CD4-positive, alpha-beta T cell treated with Interleukin-10 for 1 hour (primary cell): ENCODE data around the gene ZCCHC14.

ENCODE experiments used
- DNase-seq: peaks from one replicate; pipeline ENCODE4 v3.0.0-alpha.2; 2020

The ZCCHC14 gene

DNA sequence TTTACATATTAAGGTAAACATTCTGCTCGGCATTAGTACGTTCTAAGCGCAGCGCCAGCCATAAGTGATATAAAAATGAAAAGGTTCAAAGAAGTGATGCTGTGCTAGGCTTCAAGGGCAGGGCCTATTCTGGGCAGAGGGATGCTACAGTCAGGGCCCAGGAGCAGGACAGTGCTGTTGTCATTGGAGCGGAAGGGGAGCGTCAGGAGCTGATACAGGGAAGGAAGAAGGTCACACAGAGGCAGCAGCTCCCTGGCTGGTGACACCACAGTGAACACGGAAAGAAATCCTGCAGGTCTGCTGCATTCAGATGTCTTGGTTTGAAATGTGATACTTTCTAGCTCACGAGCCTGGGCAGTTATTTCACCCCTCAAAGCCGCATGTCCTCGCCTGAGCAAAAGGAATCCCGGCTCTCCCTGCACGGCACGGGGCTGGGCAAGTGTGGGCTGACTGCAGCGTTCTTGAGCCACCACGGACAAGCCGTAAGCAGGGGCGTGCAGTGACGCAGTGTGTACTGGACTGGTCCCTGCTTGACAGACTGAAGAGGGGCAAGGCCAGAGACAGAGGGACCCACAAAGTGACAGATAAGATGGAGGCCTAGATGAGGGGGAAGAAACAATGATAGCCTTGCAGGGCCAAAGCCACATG, 41.1 kb downstream of the ZCCHC14 start:
- DNase-seq = no peak

DNA sequence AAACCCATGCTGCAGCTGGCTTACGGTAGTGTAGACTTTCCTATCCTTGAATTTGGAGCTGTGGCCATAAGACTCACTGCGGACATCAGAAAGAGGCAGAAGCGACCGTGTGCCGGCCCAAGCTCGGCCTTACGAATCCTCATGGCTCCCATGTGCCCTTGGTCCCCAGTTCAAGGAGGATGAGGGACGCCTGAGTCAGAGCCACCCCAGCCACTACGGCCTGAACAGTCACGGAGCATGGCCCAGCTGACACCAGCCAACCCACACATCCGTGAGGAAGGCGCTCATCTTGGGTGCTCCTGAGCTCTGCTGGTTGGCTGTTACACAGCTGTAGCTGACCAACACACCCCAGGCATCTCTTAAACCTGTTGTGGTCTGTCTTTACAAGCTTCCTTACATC, 44.0 kb downstream of the ZCCHC14 start:
- DNase-seq = no peak

DNA sequence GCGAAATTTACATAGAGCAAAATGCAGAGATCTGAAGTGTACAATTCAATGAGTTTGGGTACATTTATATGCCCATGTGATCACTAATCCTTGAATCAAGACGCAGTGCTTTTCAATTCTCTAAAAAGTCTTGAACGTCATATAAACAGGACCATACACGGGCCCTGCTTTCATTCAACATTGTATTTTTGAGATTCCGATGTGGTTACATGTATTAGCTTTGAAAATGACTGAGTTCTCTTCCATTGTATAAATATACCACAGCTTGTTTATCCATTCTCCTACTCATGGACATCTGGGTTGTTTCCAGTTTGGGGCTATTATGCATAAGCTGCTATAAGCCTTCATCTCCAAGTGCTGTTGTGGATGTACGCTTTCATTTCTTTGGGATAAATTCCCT, 45.5 kb downstream of the ZCCHC14 start:
- DNase-seq = no peak

DNA sequence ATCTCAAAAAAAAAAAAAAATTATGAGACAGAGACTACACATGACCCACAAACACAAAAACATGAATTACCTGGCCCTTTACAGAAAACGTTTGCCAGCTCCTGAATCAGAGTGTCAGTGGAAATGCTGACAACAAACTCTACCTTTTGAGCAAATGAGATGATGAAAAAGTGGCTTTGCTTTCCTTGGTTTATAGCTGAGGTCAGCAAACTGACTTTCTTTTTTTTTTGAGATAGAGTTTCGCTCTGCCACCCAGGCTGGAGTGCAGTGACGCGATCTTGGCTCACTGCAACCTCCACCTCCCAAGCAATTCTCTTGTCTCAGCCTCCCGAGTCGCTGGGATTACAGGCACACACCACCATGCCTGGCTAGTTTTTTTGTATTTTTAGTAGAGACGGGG, 46.3 kb downstream of the ZCCHC14 start:
- DNase-seq = no peak

DNA sequence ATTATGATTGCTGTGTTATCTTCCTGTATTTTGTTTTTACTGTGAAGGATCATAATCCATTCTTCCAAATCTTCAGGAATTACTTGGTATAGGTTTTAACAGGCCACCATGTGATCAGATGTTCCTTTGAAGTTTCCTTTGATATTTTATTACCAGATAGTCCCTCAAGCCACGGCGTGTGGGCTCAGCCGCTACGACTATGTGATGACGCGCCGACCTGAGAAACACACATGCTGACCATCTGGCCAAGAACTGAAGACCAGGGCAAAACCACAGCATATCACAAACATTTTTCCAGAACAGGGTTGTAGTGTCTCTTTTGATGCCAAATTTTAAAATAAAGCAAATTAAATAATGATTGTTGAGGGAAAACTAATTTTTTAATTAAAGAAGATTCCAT, 47.3 kb downstream of the ZCCHC14 start:
- no peak for DNase-seq

DNA sequence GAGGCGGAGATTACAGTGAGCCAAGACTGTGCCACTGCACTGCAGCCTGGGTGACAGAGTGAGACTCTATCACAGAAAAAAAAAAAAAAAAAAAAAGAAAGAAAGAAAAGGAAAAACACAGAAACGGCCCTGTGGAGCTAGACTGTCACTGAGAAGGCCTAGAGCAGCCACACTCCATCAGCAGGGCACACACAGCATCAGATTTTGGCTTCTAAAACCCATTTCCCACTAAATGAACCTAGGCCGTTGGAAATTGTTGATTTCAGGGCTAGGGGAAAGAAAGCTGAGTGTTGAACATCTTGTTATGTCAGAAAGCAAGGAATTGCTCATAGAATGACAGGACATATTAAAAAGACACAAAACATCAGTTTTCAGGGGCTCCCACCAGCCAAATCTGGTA, 48.9 kb downstream of the ZCCHC14 start:
- DNase-seq = no peak

DNA sequence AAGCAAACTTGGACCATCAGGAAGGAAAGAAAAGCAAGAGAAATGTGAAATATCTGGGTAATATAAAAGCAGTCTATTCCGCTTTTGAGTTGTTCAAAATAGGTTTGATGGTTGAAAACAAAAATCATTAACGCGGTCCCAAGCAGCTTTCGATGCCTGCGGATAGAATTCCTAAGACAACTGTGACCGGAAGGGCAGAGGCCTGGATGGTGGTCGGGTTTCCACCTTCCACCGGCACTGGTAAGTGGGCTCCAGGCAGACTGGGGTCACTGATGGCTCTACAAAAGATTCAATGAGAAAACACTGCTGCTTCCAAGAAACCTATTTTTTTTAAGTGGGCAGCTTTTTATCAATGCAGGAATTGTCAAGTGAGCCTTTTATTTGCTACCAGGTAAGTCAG, 49.8 kb downstream of the ZCCHC14 start:
- DNase-seq = no peak

DNA sequence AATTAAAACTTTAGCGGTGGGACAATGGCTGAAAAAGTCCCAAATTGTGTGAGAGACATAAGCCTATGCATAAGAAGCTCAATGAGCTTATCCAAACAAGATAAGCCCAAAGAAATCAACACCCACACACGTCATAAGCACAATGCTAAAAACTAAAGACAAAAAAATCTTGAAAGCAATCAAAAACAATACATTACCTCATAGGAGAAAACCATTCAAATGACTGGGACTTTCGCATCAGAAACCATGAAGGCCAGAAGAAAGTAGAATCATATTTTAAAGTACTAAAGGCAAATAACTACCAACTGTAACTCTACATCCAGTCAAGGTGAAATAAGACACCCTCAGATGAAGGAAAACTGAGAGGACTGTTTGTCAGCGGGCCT, 50.2 kb downstream of the ZCCHC14 start:
- no peak for DNase-seq

DNA sequence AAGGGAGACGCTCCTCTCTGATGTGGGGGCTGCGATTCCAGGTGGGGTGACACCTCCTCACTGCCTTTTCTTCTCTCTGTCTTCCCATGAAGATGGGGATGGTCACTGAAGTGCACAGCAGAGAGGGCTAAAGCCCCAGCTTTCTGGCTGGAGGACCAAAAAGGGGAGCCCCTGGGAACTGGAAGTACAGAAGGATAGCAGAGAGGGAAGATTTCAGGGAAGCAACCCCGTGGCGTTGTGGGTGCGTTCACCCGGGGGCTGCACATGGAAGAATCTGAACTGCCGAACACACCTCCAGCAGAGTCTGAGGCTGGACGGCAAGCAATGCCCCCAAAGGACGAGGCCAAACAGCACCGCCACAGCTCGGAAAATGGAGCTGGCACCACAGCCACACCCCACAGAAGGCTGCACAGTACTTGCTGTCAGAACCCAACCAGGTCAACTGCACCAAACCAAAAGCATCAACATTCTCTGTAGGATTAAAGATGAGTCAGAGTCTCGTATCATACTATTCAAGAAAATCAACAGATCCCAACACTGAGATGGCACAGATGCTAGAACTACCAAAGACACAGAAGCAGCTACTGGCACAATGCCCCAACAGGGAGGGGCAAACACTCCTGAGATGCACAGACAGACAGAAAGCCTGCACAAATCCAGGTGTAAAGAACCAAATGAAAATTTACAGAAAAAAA, 50.8 kb downstream of the ZCCHC14 start:
- DNase-seq = no peak

DNA sequence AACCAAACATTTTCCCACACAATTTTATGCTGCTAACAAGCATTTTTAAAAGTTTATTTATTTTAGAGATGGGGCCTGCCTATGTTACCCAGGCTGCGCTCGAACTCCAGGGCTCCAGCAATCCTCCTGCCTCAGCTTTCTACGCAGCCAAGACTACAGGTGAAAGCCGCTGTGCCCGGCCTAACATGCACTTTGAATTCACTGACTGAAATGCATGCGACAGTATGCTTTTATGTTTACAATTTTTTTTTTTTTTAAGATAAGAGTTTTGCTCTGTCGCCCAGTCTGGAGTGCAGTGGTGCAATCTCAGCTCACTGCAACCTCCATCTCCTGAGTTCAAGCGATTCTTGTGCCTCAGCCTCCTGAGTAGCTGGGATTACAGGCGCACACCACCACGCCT, 52.9 kb downstream of the ZCCHC14 start:
- DNase-seq = no peak

DNA sequence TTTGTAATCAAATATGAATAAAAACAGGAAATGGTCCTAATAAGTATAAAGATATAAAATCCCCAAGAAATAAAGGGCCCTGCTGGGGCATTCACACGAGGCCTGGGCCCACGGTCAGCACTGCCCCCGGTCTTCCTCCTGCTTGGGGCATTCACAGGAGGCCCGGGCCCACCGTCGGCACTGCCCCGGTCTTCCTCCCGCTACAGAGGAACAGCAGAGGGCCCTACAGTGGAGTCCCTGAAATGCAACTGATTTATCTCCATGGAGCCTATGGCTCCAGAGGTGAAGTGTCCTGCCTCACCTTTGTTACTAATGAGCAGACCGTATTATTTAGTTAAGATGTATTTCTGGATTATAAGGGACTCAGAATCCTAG, 54.2 kb downstream of the ZCCHC14 start:
- no peak for DNase-seq

DNA sequence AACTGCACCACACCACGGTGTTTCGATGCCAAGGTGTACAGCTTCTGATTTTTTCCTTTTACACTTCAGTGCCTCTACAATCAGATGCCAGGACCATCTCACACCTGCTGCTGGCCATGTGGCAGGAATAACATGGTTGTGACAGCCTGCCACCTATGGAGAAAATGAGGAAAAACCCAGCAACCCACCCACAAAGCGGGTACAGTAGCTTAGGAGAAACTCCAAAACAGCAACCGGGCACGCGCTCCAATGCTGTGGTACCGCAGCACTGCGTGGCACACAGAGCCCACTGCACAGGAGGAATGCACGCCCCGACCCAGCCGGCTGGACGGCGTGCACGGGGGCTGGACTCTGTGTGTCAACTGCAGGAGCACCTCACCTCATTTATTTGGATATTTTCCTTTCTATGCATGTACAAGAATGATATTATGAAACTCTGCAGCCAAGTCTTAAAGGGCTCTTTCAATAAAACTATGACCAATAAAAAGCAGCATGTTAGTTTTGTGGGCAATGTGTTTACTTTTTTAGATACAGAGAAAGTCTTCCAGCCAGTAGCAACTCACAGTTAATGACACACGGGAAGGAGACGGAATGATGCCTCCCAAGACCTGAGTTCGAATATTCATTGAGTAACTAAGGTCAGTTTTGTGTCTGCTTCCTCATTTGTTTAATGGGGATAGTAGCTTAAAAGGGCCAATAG, 54.8 kb downstream of the ZCCHC14 start:
- no peak for DNase-seq

DNA sequence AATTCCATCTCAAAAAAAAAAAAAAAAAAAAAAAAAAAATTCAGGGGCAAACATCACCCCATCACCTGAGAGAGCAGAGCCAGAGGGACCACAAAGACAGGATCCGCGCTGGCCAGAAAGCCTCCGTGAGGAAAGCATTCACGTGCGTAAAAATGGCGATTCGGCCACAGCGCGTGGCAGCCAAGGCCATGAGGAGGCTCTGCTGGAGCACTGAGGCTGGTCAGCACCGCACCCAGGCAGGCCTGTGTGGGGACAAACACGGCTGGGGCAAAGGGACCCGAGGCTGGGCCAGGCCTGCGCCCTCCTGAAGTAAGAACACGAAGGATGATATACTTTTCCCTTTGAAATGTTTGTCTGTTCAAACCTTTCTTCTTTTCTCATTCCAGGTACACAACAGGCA, 55.5 kb downstream of the ZCCHC14 start:
- no peak for DNase-seq

DNA sequence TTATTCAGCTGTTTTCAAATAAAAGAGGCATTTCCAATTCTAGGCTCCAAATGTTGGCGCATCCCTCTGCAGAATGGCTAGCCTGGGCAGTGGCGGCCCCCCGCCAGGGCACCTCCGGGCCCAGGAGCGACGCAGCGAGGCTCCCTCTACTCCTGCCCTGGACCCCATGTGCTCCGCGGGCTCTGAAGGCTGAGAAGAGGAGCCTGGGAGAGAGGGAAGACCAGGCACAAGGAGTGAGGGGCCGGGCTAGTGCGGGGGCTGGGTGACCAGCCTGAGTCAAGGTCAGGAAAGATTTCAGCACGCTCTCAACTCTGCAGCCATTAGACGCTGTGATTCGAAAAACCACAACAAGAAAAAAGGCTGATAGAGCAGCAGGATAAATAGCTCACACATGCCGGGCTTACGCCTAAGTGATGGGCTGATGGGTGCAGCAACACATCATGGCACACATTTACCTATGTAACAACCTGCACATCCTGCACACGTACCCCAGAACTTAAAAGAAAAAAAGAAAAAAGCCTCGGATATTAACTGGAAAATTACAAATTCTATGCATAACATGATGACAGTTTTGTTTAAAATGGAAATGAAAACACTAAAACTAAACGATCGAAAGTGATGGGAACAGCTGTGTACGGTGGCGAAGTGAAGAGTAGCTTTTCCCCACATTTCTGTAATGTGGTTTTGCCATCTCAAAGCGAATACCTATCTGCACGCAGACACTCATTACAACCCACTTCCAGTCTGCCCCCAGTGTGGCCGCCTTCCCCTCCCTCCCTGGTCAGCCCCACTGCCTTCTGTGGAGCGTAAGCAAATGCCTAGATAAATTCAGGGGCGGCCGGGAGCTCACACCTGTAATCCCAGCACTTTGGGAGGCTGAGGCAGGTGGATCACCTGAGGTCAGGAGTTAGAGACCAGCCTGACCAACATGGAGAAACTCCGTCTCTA, 56.3 kb downstream of the ZCCHC14 start:
- DNase-seq = no peak

DNA sequence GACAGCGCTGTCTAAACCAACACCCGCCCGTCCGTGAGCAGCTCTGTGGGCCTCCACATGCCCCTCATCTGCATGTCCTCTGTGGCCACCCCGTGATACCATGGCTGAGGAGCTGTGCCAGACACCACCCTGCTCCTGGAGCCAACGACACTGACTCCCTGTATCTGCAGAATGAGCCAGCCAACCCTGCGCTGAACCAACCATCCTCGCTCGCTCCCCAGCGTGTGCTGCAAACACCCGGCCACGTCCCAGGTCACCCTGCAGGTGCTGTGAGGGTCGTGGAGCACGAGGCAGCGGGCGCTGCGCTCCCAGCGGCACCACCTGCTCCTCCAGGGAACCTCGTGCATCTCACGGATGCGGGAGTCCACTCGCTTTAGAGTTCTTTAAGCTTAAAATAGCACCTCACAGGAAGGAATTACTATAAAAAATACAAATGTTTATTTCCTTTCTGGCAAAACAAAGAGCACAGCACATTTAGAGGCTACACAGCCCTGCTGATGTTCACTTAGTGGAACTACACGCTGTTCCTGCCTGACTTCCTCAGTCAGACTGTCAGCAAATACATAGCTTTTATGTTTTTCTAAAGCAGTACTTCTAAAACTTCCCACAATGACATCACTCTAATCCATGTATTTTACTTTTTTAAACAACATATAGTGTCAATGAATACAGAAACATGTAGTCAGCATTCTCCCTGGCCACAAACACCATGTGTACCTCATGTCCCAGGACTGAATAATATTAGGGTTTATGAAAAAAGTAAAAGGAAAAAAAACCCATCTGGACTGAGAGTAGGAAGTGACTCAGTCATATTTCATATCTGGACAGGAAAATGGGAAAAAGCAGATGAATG, 57.2 kb downstream of the ZCCHC14 start:
- DNase-seq = no peak

DNA sequence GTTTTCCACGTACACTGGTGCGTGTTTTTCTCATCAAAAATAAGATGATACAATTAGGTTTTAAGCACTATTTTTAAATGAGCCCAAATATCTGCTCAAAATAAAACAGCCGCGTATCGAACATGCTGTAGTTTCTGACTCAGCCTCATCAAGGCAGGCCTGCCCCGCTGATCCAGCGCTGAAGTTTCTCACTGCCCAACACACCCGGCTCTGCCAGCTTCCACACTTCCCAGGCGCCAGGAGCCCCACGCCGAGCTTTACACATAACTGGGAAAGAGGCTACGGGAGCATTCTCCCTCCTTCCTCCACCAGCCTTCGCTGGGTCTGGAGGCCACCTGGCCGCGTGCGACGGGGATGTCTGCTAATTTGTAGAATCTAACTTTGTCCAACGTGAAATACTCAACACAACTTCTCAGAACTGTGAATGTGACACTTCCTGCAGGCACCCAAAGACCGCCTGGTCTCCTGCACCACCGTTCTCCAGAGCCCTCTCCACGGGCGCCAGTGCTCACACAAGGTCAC, 58.6 kb downstream of the ZCCHC14 start:
- no peak for DNase-seq

DNA sequence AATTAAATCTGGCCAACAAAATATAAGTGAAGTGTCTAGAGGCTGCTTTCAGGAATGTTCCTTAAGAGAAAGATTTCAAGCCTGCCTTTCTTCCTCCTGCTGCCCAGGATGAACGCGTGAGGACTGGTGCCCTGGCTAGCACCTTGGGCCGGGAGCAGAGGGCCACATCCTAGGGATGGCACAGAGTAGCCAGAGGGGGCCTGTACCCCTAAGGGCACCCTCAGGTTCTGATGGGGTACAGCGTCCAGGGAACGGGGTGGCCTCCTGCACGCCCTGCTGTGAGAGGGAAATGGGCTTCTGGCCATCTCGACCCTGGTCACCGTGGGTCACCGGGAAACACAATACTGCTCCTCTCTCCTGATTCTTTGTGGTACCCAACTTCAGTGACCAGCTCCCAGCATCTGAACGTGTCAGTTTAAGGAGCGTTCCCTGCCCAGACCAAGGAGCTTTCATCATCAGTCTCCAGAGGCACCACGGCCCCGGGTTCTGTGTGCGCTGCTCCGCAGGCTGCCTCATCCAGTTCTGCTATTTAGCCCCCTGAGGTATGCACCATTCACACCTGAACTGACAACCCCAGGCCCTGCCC, 60.4 kb downstream of the ZCCHC14 start:
- no peak for DNase-seq

DNA sequence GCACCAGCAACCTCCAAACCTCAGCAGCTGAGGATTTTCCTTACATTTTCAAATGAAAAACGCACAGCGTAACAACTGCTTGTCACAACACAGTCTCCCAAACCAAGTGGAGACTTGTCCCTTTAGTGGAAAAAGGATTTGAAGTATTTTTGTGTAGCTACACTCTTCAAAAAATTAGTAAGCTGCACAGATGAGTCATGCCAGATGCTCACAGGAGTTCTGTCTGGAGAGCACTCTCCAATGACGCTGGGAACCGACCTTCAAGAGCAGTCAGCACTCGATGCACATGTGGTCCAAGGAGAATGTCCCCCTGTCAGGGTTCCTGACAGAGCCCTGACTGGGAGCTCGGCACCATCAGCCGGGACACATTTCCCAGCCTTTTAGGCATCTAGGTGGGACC, 60.9 kb downstream of the ZCCHC14 start:
- no peak for DNase-seq

DNA sequence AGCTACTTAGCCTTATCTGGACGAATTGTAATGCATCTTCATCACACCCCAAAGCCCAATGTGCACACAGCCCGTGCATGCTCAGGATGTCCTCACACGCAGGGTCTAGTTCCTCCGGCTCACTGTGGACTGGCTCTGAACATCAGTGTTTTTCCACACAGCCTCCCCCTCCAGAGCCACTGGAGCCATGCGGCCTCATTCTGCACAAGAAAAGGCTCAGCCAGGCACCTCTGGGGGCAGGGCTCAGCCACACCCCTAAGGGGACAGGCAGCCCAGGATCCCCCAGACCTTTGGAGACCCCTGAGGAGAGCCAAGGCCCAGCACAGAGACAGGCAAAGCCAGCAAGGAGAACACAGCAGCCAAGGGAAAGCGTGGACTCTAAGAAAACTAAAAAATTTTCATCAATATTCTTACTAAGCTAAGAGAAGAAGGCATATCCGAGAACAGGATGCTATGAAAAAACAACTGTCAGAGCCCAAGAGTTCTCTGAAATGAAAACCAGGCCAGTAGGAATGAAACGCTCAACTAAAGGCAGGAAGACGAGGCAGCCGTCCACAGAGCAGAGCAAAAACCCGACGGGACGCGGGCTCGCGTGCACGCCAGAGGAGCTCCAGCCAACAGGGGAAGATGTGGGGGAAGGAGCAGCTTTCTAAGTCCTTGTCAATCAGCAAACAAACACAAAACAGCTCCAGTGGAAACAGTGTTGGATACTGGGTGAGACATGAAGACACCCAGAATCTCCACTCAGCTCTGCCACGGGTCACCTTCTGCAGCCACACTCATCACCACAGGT, 66.2 kb downstream of the ZCCHC14 start:
- DNase-seq = no peak

DNA sequence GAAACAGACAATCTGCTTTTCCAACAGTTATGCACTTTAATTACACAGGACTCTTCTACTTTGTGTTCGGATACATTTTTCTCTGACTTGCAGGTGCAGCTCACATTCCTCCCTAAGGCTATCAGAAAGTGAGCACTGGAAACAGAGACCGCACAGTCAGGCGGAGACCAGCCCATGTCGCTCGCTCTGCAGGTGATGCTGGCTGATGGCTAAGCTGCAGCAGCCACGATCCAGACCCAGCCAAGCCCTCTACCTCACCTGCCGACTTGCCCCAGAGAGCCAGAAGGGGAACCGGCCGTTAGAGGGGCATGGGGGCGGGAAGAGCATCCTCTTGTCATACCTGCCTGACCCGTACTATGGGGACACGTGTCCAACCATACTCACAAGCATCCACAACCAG, 66.9 kb downstream of the ZCCHC14 start:
- no peak for DNase-seq

DNA sequence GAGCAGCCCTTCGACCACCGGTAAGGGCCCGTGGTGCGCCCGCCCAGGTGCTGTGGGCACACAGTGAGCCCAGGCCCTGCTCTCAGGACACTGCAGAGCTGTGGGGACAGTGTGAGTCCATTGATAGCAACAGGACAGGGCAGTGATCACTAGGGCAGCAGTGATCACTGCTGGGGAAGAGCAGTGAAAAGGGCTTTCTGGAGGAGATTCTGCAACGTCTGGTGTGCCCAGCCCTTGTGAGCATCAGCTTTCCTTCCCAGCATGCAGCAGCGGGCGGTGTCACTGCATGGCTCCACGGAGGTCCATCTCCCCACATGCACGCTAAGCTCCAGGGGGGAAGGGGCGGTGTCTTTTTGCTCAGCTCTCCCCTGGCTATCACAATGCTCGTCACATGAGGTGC, 68.6 kb downstream of the ZCCHC14 start:
- no peak for DNase-seq
